GM19239 (cell line): ENCODE measurements around the gene TRIO.

Experiments used
- DNase-seq: peaks from one replicate; pipeline ENCODE4 v3.0.0; 2011; ENCODE audit warnings: low spot score; ENCODE audit not compliant: insufficient read length
- FAIRE-seq: peaks from 2 replicates; lab custom pipeline; 2011; peaks lifted over from hg19 to GRCh38; lab: Jason Lieb, UNC

Gene TRIO

DNA sequence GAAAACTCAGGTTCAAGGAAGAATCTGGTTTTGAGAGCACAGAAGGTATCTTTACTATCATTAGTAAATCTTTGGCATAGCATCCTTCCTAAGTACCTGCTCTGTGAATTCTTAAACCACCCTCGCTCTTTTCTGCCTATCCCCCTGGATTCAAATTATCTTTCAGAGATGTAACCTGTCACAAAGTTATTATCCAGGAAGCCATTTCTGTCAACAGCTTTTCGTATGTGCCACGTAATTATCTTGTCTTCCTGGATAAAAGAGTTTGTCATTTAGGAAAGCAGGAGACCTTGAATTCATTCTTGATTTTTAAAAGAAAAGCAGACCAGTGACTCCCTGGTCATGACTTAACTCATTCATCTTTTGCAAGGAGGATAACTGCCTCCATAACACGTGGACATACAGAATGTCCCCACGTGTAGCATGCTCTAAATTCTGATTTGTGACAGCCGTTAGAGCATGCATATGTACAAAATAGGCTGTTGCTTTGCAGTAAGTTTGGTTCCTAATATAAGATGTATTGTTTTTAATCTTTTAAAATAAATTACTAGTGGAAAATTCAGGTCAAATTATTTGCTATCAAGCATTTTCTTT, 189.0 kb downstream of the TRIO start:
- DNase-seq (no peak), FAIRE-seq (no peak)

DNA sequence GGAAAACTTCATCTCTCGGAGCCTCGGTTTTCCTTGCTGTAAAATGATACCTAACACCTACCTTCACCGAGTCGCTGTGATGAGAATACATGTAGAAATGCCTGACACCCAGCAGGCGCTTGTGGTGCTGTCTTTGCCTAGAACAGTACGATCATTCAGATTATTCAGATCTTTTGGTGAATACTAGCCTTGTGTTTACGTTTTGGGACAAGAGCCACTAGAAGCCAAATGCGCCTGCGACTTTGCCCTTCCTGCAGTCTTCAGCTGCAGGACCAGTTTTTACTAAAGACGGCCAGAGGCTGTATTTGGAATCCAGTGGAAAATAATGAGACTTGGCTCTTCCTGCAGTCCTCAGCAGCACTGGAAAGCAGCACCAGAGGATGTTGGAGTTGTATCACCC, 189.6 kb downstream of the TRIO start:
- no peak for DNase-seq

DNA sequence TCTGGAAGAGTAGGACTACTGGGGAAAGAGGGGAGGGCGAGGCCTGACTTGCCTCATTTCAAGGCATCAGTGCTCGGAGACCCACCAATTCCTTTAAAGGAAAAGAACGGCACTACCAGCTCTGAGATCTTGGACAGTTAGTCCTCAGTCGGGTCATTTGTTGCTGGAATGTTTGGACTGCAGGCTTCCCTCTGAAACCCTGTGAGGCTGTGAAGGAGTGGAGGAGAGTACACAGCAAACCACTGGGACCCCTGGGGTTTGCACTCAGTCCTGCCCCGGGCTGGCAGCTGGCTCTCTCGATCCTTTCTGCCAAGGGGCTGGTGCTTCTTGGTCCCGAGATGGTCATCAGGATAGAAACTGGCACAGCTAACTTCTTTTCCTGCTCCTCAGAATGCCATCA, 194.5 kb downstream of the TRIO start:
- no peak for DNase-seq
- FAIRE-seq = no peak

More for the DNA sequence above, 189.6 kb downstream of the TRIO start:
- no peak for FAIRE-seq

DNA sequence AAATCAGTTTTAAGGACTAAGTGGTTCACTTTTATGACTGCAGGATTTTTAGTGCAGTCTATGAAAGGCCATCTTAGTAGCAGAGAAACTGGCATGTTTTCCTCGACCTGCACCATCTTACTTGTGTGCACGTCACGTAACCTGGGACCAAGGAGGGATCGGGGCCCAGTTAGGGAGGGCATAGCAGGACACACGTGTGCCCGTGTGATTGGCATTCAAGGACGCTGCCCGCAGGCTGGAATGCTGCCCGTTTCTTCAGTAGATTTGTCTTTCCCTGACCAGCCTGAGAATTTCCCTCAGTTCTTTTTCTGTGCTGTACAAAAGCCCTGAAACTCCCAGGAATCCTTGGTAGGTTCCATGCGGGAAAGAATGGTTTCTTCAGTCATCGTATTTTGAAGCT, 196.3 kb downstream of the TRIO start:
- FAIRE-seq (no peak), DNase-seq (no peak)

DNA sequence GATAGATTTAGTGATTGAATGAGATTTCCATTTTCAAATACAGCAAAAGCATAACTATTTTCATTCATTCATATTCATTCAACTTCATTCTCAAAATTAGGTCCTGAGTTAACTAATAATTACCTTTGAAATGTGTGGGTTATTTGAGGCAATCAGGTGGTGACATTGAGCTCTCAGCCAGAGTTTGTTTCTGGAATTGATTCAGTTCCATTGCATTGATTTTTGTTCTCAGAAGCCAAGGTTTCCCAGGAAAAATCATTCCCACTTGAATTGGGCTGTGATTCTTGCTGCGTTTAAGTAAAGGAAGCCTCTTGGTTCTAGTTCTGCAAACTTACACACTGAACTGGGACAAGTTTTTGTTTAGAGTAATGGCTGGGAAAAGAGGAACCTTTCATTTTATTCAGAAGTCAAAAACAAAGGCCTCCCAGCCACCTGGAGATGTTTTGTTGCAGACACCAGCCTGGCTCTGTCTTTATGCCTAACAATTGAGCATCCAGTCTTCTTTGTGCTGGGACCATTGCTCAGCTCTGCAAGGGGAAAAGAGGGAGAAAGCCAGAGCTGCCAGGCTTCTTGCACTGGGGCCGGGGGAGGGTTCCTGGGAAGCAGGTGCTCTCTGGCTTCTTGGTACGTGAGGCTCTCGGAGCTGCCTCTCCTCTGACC, 198.6 kb downstream of the TRIO start:
- DNase-seq (no peak), FAIRE-seq (no peak)

DNA sequence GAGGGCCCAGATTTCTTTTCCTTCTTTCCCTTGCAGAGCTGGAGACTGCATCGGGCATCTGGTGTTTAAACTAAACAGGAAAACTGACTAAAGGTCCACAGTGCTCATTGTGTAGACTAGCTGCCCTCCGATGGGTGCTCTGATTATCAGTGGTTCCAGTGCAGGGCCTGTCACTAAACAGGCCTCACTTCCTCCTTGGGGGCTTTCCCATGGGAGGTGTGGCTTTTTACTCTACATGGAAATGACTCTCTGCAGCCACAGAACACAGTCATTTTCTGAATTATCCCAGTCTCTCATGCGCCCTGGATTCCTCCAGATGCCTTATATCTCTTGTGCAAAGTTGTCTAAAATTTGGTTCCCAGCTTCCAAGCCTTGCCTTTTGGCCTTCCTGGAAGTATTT, 199.2 kb downstream of the TRIO start:
- peak; percentile 51 for FAIRE-seq
- DNase-seq = no peak

DNA sequence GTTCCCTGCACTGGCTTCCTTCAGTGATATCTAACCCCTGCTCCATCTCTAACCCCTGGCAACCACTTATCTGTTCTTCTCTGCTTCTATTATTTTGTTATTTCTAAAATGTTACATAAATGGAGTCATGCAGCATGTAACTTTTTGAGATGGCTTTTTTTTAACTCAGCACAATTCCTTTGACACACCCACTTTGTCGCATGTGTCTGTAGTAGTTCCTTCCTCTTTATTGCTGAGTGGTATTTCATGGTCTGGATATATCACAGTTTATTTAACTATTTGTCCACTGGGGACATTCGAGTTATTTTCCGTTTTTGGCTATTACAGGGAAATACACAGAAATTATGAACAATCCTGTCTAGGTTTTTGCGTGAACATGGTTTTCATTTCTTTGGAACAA, 200.2 kb downstream of the TRIO start:
- FAIRE-seq = no peak
- DNase-seq = no peak

DNA sequence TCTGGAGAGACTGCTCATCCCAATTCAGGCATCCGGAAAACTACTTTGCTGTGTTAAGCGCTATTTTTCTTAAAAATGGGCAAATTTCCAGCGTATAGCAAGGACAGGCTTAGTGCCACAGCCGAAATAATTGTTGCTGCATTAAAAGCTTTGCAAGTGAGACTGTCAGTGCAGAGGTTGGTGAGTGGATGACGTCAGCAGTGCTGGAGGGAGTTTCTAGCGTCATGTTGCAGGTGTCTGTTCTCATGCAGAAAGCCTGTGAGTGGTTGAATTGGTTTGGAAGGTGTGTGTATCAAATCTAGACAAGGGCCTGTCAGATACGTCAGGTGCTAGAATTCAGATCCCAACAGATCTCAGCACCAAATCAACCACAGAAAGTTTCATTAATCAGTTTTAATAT, 204.4 kb downstream of the TRIO start:
- DNase-seq = no peak
- FAIRE-seq = no peak

DNA sequence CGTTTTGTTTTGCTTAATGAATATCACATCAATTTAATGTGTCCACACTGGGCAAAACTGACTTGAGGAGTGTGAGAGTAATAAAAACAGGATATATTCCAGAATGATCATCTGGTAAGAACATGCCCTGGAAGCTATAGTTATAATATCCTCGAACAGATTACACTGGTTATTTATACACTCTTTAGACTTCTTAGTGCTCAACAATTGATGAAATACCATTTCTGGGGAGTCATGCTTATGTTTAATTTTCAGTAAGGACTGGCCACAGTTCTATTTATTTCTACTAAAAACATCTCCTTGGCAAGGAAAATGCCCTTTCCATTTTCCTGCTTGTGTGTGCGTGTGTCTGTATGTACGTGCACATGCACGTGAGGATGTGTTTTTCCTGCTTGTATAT, 205.0 kb downstream of the TRIO start:
- no peak for FAIRE-seq
- DNase-seq = no peak

DNA sequence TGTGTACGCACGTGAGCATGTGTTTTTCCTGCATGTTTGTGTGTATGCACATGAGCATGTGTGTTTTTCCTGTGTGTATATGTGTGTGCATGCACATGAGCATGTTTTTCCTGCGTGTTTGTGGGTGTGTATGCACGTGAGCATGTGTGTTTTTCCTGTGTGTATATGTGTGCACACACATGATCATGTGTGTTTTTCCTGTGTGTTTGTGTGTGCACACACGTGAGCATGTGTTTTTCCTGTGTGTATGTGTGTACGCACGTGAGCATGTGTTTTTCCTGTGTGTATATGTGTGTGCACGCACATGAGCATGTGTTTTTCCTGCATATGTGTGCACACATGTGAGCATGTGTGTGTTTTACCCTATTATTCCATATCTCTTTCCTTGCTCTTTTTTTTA, 205.9 kb downstream of the TRIO start:
- DNase-seq (no peak), FAIRE-seq (no peak)

DNA sequence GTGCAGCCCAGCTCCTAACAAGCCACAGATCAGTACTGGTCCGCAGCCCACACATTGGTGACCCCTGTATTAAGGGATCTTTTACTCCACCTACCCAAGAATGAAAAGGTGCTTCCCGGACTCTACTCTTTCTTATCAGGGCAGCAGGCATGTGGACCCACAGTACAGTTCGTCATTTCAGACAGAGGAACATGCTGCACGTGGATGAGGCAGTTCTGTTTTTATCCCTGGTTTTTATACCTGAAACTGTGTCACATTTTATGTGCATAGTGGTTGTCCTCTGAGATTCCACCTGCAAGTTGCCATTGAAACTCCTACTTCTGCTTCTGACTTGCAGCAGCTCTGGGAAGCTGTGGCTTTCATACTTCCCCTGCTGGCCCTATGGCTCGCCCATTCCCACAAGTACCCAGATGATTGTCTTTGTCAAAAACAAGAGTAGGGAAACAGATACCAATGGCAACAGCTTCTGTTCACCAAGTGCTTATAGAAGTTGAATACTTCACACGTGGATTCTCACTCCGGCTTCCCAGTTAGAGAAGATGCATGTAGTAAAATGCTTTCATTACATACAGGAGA, 208.0 kb downstream of the TRIO start:
- FAIRE-seq (no peak), DNase-seq (no peak)

DNA sequence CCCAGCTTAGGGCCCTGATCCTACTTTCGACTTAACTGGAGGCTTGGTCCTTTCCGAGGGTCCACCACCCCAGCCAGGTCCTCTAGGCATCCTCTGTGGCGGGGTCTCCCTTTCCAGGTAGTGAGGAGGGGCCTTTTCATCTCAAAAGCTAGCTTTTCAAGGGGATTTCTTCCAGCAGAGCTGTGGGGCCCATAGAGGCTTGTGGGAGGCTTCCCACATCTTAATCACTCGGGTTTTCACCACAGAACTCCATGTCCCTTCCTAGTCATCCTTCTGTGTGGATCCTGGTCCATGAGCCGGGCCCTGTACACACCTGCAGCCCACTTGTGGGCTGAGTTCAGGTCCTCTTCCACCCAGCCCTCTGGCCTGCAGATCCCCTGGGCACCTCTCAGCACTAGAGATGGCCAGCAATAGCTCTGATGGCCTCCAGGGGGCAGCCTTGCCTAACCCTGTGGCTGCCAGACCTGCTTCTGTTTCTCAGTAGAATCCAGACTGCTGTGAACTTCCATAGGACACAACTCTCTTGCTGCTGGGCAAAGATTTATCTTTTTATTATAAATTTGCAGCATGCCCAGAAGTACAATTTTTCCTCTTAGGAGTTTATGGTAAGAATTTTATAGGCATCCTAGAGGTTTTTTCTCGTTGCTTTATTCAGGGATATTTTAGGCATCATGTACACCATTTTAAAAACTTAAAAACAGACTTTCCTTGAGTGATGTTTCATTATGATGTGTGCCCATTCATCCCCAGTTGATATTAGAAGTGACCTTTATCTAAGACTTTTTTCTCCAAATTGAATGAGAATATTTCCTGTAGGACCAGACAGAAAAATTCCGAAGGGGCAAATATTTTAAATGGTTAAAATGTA, 208.9 kb downstream of the TRIO start:
- peak; percentile 80 for FAIRE-seq
- peak; percentile 63 for DNase-seq

DNA sequence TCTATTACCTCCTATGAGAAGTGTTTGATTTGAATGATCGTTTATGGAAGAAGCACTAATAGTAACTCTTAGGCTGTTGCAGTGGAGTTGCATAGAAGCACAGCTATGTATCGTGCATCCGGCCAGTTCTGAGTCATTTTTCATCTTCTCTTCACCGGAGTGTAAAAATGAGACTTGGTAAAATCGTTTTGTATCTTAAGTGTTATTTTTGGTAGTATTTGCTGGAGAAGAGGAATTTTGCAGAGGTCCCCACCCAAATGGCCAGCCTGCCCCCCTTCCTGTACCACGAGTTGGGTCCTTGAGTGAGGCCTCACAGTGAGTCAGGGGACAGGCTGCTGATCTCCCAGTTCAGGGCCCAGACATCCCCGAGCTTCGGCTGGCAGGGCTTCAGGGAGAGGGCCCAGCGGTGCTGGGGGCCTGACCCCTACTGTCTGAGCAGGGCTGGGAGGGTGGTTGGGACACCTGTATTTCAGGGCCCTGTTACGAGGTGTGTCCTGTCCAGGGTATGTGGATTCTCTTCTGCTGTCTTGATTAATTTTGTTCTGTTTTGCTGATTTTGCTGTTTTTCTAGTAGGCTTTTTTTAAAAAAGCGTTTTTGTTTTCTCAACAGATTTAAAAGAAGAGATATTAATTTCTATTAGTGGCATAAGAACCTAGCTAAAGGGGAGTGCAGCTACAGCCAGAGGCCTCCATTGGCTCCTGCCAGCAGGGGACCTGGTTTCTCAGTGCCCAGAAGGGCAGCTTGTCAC, 210.8 kb downstream of the TRIO start:
- FAIRE-seq (no peak), DNase-seq (no peak)

DNA sequence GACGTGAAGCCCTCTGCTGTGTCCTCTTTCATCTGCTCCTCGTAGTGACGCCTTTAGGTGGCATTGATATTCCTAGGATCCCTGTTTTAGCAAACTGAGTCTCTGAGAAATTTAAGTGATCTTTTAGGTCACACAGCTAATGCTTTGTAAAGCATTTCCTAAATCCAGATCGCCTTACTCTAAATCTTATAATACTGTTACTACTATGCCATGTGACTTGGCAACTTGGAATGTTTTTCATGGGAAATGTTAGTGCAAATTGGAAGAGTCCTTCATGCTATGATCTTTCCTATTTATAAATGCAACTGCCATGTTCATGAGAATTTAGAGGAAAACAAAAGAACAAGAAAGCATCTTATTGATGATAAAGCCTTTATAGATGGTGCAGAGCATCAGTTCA, 212.2 kb downstream of the TRIO start:
- DNase-seq (no peak), FAIRE-seq (no peak)

DNA sequence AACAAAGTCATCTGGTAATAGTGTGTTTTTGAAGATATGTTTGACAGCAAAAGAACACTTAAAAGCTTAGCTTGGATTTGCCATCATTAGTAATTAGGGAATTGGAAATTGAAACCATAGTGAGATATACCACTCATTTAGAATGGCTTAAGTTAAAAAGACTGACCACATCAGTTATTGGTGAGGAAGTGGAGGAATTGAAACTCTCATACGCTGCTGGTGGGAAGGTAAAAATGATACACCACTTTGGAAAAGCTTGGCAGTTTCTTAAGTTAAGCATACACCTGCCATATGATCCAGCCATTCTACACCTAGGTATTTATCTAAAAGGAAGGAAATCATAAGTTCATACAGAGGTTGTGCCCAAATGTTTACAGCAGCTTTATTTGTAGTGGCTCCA, 213.2 kb downstream of the TRIO start:
- peak; percentile 47 for FAIRE-seq
- DNase-seq = no peak

DNA sequence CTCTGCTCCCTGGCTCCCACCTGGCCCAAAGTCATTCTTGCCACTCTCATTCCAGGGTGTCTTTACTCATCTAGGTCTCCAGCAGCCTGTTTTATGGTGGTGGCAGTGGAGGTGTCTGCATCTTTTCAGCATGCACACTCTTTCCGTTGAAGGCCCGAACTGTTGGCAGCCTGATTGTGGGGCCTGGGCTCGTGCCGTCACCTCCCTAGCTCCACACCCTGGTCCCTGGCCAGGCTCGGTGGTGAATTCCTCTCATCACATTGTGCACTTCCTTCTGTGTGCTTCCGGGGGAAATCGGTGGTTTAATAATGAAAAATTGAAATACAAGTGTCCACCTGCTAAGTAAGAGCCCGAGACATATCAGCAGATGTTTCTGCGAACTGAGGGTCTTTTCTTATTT, 214.3 kb downstream of the TRIO start:
- no peak for FAIRE-seq
- DNase-seq = no peak

DNA sequence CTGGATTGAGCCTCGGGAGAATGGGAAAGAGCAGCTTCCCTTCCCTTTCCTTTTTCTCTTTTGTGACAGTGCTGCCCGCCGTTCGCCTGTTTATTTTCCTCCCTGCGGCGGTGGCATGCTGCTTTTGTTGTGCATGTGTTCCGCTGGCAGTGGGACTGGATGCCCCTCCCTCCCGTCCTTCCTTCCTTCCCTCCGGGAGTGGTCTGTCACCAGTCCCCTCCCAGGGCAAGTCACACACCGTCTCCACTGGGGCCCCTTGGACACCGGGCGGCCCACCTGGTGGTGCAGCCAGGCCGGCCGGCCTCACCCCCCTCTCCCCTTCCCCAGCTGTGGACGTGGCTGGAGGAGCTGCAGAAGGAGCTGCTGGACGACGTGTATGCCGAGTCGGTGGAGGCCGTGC, 214.7 kb downstream of the TRIO start:
- FAIRE-seq (no peak), DNase-seq (no peak)

DNA sequence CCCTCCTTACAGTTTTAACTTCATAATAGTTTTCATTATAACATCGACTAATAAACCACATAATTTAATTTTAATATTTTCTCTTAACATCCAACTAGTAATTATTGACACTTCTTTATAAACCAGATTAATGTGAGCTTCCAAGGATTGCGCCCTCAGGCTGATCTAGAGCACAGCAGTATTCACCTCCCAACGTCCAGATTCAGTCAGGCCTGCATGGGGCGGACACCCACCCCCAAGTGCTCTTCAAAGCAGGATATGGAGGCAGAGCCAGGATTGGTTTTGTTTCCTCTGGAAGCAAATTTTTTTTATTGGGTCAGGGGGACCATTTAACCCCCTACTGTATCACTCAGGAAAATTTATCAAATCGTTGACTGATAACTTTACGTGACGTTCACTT, 215.4 kb downstream of the TRIO start:
- DNase-seq = no peak
- FAIRE-seq = no peak

DNA sequence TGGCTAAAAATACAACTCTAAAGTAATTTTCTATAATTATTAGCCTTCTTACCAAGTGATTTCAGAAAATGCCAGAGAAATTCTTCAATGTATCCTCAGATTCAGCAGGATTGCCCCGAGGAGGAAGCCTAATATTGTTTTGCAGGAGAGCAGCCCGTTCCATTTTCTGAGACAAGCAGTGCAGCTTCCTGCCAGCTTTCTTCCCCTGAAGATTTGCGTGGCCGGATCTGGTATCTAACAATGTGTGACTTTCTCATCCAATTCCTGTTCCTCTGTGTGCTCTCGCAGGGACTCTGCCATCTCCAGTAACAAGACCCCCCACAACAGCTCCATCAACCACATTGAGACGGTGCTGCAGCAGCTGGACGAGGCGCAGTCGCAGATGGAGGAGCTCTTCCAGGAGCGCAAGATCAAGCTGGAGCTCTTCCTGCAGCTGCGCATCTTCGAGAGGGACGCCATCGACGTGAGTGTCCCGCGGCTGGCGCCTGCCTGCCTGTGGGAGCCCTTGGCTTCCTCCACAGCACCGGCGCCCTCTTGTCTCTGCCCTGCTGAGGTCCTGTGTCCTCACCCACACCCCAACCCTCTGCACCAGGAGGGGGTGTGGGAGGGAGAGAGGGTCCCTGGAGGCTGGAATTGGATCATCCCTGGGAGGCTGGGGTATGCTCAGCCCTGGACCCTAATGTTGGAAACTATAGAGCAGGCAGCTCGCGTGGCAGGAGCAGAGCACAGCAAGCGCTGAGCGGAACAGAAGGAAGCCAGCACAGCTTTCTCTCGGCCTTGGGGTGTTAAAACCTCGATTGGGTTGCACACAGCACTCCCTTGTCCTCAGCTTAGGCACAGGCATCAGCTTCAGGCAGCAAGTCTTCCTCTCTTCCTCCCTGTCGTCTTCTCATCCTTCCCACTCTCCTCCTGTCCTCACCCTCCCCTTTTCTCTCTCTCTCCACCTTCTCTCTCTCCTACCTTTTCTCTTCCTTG, 216.2 kb downstream of the TRIO start:
- DNase-seq (no peak), FAIRE-seq (no peak)
